SHP77 (cell line): Measurements from ENCODE around the gene CFAP299.
"Not testable (repeated sequence)": the region's sequence is repeated elsewhere in the genome, so short reads cannot be mapped to it uniquely, and the experiment has no call there.

ENCODE experiments used
- DNase-seq, 2 experiments: peaks; one replicate each; lab custom pipeline; 2025; lab: John Stamatoyannopoulos, UW

Gene CFAP299

DNA sequence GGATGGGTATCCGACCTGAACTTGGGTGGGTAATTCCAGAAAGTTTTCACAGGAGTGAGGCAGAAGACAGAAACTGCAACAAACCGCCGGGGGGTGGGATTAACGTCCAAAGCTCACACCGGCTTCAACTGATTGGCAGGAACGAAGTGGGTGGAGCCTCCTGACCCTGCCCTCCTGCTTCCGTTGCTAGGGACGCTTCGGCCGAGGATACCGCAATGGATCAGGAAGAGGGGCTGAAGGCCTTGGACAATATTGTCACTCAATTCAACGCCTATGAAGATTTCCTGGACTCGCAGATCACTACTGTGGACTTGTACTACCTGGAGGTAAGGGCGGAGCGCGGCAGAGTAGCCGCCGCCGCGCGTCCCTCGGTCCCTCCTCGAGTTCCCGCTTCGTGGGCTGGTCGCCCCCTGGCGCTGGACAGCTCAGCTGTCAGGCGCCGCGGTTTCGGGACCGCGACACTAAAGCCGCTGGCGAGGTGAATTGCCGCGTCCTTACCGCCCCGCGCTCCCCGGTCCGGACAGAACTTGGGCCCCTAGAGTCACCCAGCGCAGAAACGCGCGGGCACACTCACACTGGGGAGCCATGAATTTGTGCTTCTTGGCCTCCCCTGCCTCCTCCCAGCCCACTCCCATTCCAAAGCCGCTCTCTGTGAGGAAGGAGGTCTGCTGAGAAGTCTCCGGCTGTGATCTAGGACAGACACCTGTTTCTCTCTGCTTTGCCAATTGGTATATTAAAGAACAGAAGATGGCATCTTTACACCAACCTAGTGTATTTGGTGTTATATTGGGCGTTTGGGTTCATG lies at the start of gene CFAP299:
Gene CFAP299, plus strand, starts transcription at position 177 of the 805 bp plus-strand sequence.
- DNase-seq = peak; percentile 70 to 89

DNA sequence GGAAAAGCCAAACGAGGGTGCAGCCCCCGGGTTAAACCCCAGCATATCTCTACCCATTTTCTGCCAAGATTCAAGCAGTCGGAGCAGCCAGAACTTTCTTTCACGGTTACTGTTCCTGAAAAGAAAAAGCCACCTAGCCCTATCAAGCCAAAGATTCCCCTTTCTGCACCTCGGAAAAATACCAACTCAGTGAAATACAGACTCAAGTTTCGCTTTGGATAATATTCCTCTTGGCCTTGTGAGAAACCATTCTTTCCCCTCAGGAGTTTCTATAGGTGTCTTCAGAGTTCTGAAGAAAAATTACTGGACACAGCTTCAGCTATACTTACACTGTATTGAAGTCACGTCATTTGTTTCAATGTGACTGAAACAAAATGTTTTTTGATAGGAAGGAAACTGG lies 49.1 kb upstream of the CFAP299 start:
- DNase-seq = no peak

DNA sequence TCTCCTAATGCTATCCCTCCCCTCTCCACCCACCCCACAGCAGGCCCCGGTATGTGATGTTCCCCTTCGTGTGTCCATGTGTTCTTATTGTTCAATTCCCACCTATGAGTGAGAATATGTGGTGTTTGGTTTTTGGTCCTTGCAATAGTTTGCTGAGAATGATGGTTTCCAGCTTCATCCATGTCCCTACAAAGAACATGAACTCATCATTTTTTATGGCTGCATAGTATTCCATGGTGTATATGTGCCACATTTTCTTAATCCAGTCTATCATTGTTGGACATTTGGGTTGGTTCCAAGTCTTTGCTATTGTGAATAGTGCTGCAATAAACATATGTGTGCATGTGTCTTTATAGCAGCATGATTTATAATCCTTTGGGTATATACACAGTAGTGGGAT lies 44.9 kb upstream of the CFAP299 start:
- not testable (repeated sequence) for DNase-seq

DNA sequence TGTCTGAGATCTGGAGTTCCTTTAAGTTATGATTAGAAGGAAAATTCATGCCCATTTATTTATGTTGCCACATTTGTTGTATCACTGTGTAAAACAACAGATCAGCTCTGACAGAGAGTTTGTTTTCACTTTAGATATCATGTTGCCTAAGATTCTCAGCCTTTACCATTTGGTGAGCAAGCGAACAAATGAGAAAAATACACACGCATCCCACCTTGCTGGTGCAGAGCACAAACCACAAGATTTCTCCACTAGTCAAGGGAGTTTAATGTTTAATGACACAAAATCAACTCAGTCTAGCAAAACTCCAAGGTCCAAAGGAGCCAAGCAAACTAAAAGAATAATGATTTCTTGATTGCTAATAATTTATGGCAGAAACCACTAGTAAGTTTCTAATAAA lies 41.3 kb upstream of the CFAP299 start:
- DNase-seq = no peak

DNA sequence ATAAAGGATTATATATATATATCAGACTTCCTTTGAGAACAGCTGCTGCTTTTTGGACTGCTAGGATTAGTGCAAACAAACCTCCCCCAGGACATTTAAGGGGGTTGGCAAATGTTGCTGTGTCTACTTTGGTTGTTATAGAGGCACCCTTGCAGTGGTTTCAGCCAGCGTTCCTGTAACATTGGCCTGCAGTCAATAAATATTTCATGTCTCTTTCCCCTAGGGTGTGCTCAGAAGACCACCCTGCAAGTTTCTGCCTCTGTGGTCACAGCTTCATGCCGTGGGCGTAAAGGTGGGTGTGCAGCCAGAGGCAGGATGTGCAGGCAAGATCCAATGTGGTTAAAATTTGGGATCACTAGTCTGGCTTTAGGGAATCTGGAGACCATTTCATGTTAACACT lies 40.2 kb upstream of the CFAP299 start:
- no peak for DNase-seq

DNA sequence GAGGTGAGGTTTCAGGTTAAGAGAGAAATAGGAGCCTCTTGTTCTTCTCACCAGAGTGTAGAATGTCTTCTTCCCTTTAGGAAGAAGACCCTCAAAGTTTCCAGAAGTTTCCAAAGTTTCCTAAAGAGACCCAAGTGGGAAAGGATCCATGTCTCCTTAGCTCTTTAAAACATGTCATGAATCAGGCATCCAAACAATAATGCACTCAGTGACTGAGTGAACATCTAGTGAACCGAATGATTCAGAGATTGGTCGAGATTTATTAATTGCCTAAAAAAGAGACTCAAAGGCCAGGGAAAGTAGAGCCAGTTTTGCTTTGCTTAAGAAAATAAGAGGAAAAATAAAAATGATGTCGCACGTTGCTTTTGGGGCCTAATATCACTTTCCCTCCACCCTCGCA lies 39.7 kb upstream of the CFAP299 start:
- no peak for DNase-seq

DNA sequence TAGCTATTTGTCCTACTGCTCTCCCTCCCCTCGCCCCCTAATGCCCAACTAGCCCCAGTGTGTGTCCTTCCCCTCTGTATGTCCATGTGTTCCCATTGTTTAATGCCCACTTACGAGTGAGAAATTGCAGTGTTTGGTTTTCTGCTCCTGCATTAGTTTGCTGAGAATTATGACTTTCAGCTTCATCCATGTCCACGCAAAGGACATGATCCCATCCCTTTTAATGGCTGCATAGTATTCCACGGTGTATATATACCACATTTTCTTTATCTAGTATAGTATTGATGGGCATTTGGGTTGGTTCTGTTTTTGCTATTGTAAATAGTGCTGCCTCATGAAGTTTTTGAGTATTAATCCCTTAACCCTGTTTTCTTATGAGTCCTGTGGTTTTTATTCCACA lies 33.6 kb upstream of the CFAP299 start:
- DNase-seq = no peak

DNA sequence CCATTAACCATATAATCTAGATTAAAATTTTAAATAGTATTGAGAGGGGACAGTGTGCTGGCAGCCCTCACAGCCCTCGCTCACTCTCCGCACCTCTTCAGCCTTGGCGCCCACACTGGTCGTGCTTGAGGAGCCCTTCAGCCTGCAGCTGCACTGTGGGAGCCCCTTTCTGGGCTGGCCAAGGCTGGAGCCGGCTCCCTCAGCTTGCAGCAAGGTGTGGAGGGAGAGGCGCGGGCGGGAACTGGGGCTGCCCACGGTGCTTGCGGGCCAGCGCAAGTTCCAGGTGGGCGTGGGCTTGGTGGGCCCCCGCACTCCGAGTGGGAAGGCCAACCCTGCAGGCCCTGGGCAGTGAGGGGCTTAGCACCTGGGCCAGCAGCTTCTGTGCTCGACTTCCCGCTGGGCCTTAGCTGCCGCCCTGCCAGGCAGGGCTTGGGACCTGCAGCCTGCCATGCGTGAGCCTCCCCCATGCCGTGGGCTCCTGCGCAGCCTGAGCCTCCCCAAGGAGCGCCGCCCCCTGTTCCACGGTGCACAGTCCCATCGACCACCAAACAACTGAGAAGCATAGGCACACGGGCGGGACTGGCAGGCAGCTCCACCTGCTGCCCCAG lies 32.8 kb upstream of the CFAP299 start:
- no peak for DNase-seq

DNA sequence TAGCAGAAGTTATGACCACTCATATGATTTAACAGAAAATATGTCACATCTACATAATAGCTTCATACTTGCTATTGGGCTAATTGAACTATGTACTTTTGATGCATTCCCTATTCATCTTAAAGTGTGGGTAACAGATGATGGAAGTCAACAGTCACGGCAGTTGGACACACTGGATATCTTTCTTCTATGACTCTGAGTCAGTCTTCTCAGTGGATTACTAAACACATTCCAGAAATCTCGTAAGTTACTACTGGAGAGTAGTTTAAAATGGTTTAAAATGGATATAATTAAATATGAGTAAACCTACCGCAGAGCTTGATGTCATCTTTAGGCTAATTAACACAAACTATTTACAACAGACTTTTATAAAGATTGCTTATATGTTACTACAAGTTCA lies 30.1 kb upstream of the CFAP299 start:
- DNase-seq = no peak

DNA sequence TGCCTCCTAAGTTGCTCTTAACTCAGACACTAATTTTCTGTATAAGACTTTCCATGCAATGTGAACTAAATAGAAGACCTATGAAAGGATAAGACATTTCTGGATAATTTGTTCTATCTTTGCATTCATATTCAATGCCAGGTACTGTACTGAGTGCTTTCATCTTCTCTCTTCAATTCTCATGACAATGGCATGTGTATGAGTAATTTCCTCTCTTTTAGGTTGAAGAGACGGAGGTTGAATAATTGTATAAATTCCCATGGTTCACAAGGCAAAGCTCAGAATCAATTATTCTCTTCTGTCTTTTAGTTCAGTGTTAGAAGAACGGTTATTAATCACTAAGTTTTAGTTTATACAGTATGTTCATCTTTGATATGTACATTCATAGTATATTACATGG lies 29.3 kb upstream of the CFAP299 start:
- no peak for DNase-seq

DNA sequence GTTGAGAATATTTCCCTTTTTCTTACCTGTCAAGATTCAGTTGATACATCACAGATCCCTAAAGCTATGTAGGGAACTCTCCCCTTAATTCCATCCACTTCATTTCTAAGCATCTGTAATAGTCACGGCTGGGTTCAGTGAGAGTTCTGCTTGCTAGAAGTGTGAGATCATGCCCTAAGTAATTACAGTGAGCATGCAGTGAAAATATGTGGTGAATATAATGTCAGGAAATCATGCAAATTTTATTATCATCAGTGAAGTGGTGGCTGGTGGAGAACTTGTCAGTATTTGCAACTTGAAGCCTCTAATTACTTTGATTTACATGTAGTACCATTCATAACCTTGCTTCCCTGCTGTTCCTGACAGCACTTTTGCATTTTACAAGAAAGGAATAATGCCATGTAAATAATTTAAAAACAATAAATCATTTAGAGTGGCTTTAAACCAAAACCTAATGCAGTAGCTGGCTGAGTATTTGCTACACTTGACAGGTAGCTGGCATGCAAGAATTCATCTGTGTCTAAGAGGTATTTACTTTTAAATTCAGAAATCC lies 28.3 kb upstream of the CFAP299 start:
- DNase-seq = no peak

DNA sequence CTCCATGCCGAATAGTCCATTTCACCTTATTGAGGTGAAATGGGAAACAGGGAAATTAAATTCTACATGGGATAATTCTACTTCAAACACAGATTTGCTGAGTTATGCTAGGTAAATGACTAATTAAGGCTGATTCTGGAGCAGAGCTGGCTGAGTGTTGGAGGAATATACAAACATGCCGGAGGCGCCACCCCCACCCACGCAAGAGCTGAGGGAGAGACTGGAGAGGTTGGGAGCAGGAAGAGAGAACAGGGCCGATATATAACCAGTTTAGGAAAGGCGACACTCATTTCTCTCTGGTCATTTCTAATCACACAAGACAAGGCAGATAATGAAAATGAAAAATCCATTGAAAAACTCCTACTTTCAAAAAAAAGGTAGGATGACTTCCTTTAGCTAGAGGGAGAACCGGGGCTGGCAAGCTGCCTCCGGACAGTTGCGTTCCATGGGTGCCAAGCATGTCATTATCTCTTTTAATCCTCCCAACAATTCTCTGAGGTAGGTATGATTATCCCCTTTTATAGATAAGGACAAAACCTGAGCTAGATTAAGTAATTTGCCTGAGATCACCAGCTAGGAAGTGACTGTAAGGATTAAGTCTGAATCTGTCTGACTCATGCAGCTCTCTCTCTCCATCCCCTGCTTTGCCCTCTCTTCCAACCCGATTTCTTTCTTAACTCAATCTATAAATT lies 27.6 kb upstream of the CFAP299 start:
- no peak for DNase-seq

DNA sequence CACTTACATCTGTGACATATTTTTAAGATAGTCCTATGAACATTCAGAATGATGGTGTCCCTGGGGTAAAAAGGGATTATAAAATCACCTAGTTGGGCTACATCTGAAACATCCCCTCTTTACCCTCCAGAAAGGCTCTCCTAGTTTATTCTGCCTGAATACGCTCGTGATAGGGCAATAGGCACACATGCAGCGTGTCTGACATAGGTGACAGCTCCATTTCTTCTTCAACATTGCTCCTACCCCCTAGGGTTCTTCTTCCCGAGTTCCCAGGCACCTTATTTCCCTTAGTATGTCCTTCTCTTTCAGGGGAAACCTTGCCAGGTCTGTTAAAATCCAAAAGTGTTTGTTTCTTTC lies 27.1 kb upstream of the CFAP299 start:
- DNase-seq = no peak

DNA sequence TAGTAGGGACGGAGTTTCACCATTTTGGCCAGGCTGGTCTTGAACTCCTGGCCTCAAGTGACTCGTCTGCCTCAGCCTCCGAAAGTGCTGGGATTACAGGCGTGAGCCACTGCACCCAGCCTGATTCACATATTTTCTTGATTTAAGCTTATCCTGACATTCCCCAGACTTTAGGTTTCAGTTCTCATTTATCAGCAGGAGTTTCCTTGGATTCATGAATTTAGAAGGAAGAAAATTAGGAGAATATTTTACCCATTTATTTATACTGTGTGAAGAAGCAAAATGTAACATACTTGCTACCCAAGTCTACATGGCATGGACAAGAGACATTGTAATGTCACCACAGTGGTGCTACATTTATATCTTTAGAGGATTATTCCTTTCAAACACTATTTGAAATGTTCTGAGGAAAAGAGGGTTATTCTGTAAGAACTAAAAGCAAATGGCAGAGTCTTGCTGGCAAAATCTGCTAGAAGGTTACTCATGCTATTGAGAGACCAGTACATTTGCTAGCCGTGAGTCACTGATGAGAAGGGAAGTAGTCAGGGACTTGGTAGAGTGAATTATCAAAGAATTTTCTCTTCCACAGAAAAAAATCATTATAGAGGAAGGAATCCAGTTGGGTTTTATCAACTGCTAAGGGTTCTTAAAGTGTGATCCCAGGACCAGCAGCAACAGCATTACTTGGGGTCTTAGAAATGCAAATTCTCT lies 26.1 kb upstream of the CFAP299 start:
- no peak for DNase-seq

DNA sequence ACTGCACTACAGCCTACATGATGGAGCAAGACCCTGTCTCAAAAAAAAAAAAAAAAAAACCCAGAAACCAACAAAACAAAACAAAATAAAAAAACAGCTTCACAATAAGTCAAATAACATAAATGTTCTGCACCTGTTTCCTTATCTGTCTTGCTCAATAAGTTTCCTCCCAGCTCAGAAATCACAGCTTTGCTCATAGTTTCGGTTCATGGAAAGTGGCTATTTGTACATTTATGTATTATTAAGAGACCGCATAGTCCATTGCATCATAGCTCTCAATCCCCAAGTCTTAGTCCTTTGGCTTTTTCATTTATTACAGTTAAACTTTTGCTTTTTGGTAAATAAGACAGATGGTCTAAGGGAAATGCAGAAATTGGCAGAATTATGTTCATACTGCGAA lies 24.4 kb upstream of the CFAP299 start:
- DNase-seq = no peak

DNA sequence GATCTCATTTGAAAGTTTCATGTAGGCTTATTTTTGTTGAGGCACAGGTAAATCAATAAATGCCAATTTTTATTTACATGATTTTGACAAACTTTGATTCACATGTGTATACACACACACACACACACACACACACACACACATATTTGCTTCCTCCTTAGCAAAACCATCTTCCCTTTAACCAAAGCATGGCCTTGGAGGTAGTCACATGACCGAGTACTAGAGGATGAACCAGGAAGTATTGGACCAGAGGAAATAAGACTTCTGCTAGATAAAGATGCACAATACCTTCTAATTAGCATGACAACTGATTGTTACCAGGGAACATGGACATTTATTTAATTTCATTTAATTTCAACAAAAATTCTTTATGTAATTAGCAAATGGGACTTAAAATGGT lies 23.4 kb upstream of the CFAP299 start:
- no peak for DNase-seq

DNA sequence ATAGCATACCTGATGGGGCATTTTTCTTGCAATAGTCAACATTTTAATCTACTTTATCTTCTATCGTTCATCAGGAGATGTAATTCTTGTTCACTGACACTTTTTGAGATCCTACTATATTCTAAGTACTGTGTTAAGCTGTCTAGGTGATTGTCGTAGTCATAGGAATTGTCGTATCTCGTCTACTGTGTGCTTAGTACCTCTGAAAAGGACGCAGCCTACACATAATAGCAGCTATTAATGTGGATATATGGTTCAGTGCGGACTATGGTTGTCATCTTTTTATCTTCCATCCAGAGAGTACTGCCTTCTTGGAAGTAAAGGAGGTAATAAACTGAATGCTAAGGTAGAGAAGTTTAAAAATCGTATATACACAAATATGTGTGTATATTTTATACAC lies 21.9 kb upstream of the CFAP299 start:
- DNase-seq = no peak

DNA sequence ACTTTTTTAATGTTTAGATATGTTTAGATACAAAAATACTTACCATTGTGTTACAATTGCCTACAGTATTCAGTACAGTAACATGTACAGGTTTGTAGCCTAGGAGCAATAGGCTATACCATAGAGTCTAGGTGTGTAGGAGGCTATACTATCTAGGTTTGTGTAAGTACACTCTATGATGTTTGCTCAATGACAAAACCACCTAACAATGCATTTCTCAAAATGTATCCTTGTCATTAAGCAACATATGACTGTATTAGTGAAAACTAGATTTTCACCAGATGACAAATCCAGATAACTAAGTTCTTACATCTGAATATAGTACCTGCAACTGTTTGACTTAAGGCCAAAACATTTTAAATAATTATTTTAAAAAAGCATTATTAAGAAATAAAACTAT lies 19.7 kb upstream of the CFAP299 start:
- DNase-seq = not testable (repeated sequence)

DNA sequence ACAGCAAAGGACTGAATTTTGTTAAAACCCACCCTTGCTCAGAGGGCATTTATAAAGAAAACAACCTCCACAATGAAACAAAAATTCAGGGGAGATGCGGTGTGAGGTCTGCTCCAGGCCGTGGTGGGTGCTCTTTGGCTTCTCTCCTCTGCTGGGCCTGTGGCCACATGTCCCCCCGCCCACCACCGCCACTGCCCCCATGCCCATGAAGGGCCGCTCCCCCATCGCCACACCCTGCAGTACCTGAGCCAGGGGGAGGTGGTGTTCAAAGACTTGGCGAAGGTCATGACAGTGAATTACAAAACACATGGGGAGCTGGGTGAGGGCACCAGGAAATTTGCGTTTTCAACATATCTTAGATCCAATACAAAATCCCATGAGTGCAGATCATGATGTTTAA lies 14.2 kb upstream of the CFAP299 start:
- no peak for DNase-seq

DNA sequence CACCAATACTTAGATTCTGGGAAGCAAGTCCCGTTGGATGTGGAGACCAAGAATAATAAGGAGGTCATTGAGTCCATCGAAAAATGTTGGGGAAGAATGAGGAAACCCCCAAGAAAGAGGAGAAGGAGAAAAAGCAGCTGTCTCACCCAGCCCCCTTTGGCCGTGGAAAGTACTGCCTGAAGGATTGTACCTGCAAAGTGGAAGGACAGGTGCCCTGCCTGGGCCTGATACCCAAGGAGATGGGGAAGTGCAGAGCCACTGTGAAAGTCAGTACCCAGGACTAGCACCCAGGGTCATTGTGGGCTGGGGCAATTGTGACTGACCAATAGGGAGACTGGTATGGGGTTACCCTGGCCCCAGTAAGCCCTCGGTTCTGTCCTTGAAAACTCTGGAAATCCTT lies 13.8 kb upstream of the CFAP299 start:
- DNase-seq = no peak

DNA sequence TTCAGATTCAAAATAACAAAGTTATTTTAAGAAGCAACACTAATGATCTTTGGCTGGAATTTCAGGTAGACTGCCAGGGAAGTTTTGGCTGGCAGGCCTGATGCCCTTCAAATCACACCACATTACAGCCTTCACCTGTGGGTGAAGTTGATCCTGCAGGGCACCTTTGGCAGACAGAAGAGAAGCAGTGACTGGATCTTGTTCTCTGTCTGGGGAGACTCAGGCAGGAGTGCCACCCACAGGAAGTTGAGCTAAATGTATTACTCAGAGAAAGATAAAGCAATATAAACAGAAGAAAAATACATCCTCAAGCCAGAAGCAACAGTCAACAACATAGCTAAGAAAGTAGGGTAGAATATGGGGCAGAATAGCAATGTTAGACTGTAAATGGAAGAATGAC lies 12.8 kb upstream of the CFAP299 start:
- DNase-seq = no peak

DNA sequence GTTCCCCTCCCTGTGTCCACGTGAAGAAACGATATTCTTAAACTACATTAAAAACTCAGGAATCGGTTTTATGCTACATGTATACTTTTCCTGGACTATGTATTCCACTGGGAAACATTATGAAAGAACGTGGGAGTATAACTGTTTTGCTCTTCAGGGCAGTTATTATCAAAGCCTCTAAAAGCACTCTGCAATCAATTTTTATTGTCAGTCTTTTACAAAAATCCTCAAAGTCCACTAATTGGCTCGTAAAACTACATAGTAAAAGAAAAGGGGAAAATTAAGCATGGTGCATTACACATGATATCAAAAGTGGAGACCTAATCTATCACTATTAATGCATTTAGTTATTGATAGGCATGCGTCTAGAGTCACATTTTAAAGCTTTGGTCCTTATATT lies 11.4 kb upstream of the CFAP299 start:
- DNase-seq = no peak
